Activated CD4-positive, alpha-beta T cell treated with anti-CD3 and anti-CD28 coated beads for 48 hours (primary cell): ENCODE results near the gene CCND2.

Experiments used
- DNase-seq: peaks from one replicate; pipeline ENCODE4 v3.0.0-alpha.2; 2020

CCND2 gene

DNA sequence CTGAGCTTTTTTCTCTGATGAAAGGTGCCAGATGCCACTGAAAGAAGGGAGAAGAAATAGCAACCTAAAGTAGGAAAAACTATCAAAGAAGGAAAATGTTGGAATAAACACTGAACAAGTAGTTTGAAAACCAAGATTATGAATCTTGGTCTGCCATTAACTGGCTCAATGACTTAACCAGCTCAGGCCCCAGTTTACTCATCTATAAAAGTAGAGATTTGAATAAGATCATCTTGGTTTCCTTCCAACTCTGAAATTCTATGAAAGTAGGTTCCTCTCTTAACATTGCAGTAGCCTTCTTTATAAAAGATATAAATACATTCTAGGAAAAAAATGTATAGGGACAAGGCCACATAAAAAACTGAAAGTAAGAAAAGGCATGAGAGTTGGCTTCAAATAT, 16.1 kb upstream of the CCND2 start:
- DNase-seq, result no peak

DNA sequence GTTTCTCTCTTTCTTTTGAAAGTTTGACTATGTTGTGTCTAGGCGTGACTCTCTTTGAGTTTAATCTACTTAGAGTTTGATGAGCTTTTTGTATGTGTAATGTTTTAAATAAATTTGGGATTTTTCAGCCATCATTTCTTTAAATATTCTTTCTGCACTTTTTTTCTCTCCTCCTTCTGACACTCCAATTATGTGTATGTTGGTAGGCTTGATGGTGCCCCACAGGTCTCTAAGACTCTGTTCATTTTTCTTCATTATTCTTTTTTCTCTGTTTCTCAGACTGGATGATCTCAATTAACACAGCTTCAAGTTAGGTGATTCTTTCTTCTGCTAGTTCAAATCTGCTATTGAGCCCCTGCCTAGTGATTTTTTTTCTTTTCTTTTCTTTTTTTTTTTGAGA, 14.5 kb upstream of the CCND2 start:
- no peak for DNase-seq

GRCh38 chr12:4261655-4262054, 11.9 kb upstream of the CCND2 start:
- no peak for DNase-seq

GRCh38 chr12:4265280-4265679, 8.3 kb upstream of the CCND2 start:
- DNase-seq, result no peak

GRCh38 chr12:4266990-4267389, 6.6 kb upstream of the CCND2 start:
- DNase-seq, result no peak

- DNase-seq, result no peak
Observed at GRCh38 chr12:4267704-4268328, 5.7 kb upstream of the CCND2 start.

DNA sequence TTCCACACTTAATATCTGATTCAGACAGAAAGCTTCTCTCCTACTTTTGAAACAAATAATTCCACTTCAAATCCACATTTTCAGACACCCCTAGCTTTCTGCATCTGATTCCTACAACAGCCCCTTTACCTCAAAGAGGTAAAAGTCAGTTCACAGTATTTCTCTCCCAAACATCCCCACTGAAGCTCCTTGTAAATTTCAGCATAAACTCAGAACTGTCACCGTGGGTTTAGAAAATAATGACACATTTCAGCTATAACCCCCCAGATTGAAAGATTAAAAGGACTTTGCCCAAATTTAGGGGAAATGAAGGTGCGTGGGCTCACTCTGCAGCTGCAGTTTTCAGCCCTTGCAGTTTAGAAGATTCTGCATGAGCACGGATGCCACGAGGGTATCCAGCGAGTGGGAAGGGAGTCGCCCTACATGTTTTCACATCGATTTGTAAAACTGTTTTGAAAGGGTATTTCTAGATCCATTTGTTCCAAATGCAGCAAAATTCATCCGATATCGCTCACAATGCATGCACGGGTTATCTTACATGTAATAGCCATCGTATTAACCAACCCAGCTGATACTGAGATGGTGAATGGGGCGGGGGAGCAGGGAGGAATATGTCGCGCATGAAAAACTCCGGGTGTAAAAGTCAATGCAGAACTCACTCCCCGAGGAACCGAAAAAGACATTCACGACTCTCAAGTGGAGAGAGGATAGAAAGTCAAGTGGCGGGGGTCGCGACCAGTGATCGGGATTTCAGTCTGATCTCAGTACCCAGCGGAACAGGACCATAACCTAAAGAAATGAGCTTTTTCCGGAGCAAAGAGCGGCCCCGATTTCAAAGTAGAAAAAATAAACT, 5.0 kb upstream of the CCND2 start:
- peak; percentile 62 for DNase-seq

DNA sequence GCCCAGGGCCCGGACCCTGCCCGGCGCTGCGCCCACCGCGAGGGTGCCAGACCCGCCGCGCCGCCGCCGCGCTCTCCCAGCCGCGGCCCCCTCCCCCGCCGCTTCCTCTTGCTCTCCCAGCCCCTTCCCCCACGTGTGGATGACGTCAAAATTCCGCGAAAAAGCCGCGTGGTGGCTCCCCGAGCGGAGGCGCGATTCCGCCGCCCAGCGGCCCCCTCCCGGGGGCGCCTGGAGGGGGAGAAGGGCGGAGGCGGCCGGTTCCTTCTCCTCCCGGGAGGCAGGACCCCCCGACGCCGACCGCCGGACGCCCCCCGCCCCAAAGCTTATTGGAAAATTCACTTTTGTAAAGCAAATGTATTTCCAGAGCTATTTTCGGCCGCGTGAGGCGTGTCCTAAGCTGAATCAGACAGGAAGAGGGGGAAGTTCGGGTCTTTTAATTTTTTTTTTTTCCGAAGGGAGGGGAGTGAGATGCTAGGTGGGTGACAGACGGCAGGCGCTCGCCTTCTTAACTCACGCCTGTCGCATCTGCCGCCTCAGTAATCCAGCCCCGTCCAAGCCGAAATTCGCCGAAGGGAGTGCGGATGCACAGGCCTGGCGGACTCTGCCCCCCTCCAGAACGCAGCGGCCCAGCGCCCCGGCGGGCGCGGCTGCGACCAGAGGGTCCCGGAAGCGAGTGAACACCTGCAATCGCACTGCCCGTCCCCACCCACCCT, 4.1 kb upstream of the CCND2 start:
- DNase-seq, result peak; percentile 96

DNA sequence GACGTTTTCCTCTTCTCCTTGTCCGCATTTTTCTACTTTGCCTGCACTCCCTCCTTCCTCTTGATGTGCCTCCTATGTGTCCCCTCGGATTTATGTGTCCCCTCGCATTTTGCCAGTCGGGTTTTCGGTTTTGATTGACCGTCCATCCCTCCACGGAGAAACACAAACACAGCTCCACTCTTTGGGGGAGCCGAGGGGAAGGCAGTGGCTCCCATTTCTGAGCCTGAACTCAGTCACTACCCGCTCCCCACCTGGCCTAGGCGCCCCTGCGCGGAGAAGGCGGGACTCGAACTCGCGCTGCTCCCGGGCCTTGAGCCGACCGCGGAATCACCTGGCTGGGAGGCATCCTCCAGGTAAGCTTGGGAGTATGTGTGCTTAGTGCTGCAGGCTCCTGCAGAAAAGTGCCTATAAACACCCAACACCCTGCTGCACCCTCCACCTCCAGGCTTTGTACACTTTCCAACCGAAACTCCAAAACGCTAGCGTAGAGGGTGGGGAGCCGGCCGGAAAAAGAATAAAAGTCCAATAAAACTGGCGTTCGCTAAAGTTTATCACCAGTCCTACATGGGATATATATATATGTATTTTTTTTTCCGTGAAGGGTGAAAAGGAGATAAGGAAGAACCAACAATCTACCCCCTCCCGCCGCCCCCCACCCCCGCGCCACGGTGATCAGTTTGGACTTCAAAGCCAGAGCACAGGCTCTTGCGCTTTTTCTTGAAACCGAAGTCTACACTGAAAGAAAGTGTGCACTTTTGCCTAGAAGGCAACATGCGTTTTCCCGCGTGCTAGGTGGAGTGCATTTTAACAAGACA, 3.3 kb upstream of the CCND2 start:
- peak; percentile 72 for DNase-seq

DNA sequence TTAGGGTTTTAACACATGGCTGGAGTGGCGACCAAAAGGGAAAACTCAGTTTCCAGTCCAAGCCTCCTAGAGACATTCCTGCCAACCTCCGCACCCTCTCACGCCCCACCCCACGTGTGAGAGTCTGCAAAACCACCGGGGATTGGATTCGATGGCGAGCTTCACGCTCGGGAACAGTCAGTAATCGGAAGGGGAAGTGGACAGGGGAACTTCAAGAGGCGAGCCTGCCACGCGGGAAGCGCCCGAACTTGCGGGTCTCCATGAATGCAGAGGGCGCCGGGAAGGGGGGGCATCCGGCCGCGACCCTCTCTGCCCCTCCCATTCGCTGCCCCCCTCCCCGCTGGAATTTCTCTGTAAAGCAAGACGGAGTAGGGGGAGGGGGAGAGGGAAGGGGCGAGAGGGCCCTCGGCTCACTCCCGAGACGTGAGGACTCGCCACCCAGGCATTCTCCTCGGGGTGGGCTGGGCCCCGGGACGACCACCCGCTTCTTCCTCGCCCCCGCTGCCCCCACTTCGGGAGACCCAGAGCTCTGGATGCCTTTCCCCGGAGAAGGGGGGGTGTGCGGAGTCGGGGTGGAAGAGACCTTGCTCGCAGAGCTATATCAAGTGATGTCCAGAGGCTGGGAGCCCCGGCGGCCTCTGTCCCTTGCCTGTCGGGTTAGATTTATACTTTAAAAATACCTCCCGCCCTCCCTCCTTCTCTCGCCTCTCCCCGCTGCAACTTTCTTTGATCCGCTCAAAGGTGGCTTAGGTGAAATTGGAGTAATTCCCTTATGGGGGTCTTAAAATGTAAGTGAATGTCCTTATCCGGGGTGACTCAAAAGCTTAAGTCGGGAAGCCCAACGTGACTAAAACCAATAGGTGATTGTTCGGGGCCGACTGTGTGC, 2.5 kb upstream of the CCND2 start:
- DNase-seq, result peak; percentile 72

GRCh38 chr12:4271717-4272423, 1.7 kb upstream of the CCND2 start:
- DNase-seq, result peak; percentile 92

DNA sequence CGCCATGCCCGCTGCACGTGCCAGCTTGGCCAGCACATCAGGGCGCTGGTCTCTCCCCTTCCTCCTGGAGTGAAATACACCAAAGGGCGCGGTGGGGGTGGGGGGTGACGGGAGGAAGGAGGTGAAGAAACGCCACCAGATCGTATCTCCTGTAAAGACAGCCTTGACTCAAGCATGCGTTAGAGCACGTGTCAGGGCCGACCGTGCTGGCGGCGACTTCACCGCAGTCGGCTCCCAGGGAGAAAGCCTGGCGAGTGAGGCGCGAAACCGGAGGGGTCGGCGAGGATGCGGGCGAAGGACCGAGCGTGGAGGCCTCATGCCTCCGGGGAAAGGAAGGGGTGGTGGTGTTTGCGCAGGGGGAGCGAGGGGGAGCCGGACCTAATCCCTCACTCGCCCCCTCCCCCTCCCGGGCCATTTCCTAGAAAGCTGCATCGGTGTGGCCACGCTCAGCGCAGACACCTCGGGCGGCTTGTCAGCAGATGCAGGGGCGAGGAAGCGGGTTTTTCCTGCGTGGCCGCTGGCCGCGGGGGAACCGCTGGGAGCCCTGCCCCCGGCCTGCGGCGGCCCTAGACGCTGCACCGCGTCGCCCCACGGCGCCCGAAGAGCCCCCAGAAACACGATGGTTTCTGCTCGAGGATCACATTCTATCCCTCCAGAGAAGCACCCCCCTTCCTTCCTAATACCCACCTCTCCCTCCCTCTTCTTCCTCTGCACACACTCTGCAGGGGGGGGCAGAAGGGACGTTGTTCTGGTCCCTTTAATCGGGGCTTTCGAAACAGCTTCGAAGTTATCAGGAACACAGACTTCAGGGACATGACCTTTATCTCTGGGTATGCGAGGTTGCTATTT, 914 bp upstream of the CCND2 start:
- DNase-seq, result peak; percentile 87

DNA sequence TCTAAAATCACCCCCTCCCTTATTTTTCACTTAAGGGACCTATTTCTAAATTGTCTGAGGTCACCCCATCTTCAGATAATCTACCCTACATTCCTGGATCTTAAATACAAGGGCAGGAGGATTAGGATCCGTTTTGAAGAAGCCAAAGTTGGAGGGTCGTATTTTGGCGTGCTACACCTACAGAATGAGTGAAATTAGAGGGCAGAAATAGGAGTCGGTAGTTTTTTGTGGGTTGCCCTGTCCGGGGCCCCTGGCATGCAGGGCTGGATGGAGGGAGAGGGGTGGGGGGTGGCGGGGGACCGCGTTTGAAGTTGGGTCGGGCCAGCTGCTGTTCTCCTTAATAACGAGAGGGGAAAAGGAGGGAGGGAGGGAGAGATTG, 300 bp upstream of the CCND2 start:
- no peak for DNase-seq

DNA sequence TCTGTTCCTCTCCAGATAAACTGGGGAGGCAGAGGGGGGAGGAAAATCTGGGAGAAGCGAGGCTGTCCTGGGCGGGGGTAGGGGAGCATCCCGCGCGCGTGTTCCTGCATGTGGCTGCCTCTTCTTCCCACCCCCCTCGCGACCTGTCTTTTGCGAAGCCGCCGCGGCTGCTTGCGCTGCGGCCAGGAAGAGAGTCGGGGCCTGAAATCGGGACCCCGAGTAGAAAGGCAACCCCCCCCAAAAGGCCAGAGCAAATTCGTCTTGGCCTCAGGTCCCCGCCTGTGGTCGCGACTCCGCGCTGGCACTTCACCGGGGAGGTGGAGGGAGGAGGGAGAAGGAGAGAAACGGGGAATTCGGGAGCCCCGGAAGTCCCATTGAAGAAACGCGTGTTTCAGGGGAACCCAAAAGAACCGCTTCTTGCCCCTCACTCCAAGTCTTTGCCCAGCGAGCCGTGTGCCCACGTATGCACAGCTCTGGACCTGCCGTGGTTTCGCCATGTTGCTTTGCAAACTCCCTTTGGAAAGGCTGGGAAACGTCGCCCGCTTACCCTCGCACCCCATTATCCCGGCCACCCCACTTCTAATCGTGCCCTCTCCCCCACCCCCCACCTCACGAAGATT, 944 bp downstream of the CCND2 start:
- peak; percentile 48 for DNase-seq

- peak; percentile 34 for DNase-seq
Observed at GRCh38 chr12:4275016-4275869, 1.7 kb downstream of the CCND2 start.

- peak; percentile 18 for DNase-seq
Observed at GRCh38 chr12:4275870-4276301, 2.3 kb downstream of the CCND2 start.

DNA sequence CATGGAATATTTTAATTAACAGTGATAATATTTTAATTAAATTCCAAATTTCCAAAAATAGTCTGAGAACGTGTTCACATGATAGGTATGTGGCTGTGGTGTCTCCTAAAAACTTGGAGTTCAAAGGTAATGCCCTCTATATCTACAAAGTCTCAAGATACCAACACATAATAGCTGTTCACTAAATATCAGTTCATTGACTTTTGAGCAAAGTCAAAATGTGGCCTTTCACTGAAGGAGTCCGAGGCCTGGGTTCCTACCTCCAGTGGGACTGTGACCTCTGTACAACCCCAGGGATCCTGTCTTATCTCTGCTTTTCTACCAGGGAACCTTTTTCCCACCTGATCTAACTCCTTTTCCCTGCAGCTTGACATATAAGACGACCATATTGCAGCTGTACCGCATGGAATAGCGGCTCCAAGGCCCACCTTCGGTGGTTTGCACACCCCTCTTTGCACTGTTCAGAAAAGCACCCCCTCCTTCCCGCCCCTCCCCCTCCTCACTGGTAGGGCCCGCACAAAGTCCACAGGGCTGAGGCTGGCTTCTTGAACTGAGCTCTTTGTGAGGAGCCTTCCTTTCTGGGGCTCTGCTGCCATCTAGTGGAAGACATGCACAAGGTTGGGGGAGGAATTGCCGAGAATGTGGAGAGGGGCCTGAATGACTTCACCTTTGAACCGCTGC, 3.1 kb downstream of the CCND2 start:
- DNase-seq, result peak; percentile 91

- no peak for DNase-seq
Observed at GRCh38 chr12:4277205-4277543, 3.6 kb downstream of the CCND2 start.
